OCI-LY7 (cell line): Measurements from ENCODE around the gene RAB31. TPM values are rescaled to one million over a fixed set of nuclear protein-coding genes. Genes with fewer than 3 reads are reported as not detected.

ENCODE experiments used
- BruUV-seq: library from RNA; stranded (reverse); fragments of 400-500 nt; replicated peaks from 2 replicates; lab custom pipeline; 2021; lab: Mats Ljungman, UMichigan
- CTCF ChIA-PET: fragments of 300-600 bp; sonication (Branson Sonifier 250); formaldehyde crosslinking; loops from one replicate; lab custom pipeline; 2022; ENCODE audit warnings: antibody characterized with exemption; ENCODE audit not compliant: unreplicated experiment; lab: Charles Lee
- POLR2A ChIA-PET: fragments of 300-600 bp; sonication (Branson Sonifier 250); formaldehyde crosslinking; loops from one replicate; lab custom pipeline; 2022; ENCODE audit warnings: antibody characterized with exemption; lab: Charles Lee
- DNase-seq: peaks from one replicate; pipeline ENCODE4 v3.0.0-alpha.2; 2015; ENCODE audit warnings: low spot score
- H2AFZ ChIP-seq: fragments of 200-600 bp; sonication (generic), shearing (Covaris generic); 2 replicates; pipeline ENCODE4 v1.6.1; 2014; ENCODE audit warnings: mild to moderate bottlenecking, antibody characterized with exemption, low read length, moderate library complexity
- H3K27ac ChIP-seq: fragments of 200-600 bp; sonication (generic); 2 replicates; pipeline ENCODE4 v1.5.1; 2014; ENCODE audit warnings: mixed run types, low read depth, mild to moderate bottlenecking, moderate library complexity, low read length, inconsistent platforms; ENCODE audit not compliant: poor library complexity, severe bottlenecking
- H3K36me3 ChIP-seq: fragments of 200-600 bp; sonication (generic); 2 replicates; pipeline ENCODE4 v1.6.1; 2014; ENCODE audit warnings: mild to moderate bottlenecking, antibody characterized with exemption, low read length, moderate library complexity, mixed read lengths; ENCODE audit not compliant: insufficient read depth
- H3K4me1 ChIP-seq: fragments of 200-600 bp; sonication (generic); 2 replicates; pipeline ENCODE4 v1.5.1; 2014; ENCODE audit warnings: mild to moderate bottlenecking, low read length; ENCODE audit not compliant: insufficient read depth, poor library complexity, severe bottlenecking
- H3K4me2 ChIP-seq: fragments of 200-600 bp; sonication (generic); 2 replicates; pipeline ENCODE4 v1.6.1; 2014; ENCODE audit warnings: mild to moderate bottlenecking, low read length
- H3K4me3 ChIP-seq: fragments of 200-600 bp; sonication (generic); 2 replicates; pipeline ENCODE4 v1.5.1; 2014; ENCODE audit warnings: mild to moderate bottlenecking, low read depth, low read length; ENCODE audit not compliant: poor library complexity, severe bottlenecking
- H3K79me2 ChIP-seq: fragments of 200-600 bp; sonication (generic); 2 replicates; pipeline ENCODE4 v1.6.1; 2016; ENCODE audit warnings: low read depth, mild to moderate bottlenecking, low read length, moderate library complexity, mixed read lengths; ENCODE audit not compliant: insufficient read depth
- H3K9me2 ChIP-seq: fragments of 200-600 bp; sonication (generic); 2 replicates; pipeline ENCODE4 v1.6.1; 2016; ENCODE audit warnings: mild to moderate bottlenecking, low read length, mixed read lengths; ENCODE audit not compliant: insufficient read depth
- H3K9me3 ChIP-seq: fragments of 200-600 bp; sonication (generic); 2 replicates; pipeline ENCODE4 v1.6.1; 2014; ENCODE audit warnings: mild to moderate bottlenecking, mixed run types, low read length, mixed read lengths
- H4K20me1 ChIP-seq: fragments of 200-600 bp; sonication (generic); 2 replicates; pipeline ENCODE4 v1.6.1; 2014; ENCODE audit warnings: mild to moderate bottlenecking, antibody characterized with exemption, low read length, moderate library complexity, mixed read lengths; ENCODE audit not compliant: insufficient read depth
- CTCF ChIP-seq: fragments of 200-600 bp; sonication (generic); conservative IDR thresholded peaks from 2 replicates; pipeline ENCODE4 v1.5.1; 2014; ENCODE audit warnings: mild to moderate bottlenecking, antibody characterized with exemption, low read length, moderate library complexity, mixed read lengths
- EZH2phosphoT487 ChIP-seq: fragments of 200-600 bp; sonication (generic); IDR thresholded peaks from 2 replicates; pipeline ENCODE4 v1.6.1; 2018; ENCODE audit warnings: low read depth, borderline replicate concordance, mild to moderate bottlenecking, mixed run types, antibody characterized with exemption, low read length, moderate library complexity, mixed read lengths
- intact Hi-C: fragments of 100-400 bp; cut with micrococcal nuclease; formaldehyde crosslinking; loops from one replicate; pipeline ENCODE4 v1.10.0; 2022; ENCODE audit not compliant: unreplicated experiment
- total RNA-seq, 2 experiments: library from RNA; depleted of rRNA in 1 of 2; stranded (reverse); fragments of >200 nt in 1 of 2; shearing (Covaris generic) in 1 of 2; gene quantifications; 2 replicates each; pipeline ENCODE4 v1.2.3, GENCODE V29; 2014 to 2022

The RAB31 gene
- total RNA-seq, 2 experiments from 2014 or later: not detected

- CTCF ChIA-PET: no interaction called here
Measured at GRCh38 chr18:9735238-9735637, 27.1 kb downstream of the RAB31 start.

GRCh38 chr18:9735879-9736278 lies 27.8 kb downstream of the RAB31 start:
- TF ChIP-seq CTCF (no peak), EZH2phosphoT487 (no peak)
- H3K4me1 ChIP-seq: no peaks in the 10 kb centered on the region
- H3K9me2 ChIP-seq: no peaks in the 10 kb centered on the region
- no peaks in the 10 kb centered on the region for H3K79me2 ChIP-seq
- H3K36me3 ChIP-seq: no peaks in the 10 kb centered on the region
- intact Hi-C loops: no loop called here
- no peaks in the 10 kb centered on the region for H4K20me1 ChIP-seq
- BruUV-seq: no TSS peak
- H3K4me2 ChIP-seq: no peak overlapping the region
- no peak for DNase-seq
- CTCF ChIA-PET: no interaction called here
- no peak overlapping the region for H3K27ac ChIP-seq
- no peak overlapping the region for H2AFZ ChIP-seq
- H3K4me3 ChIP-seq: no peak overlapping the region
- H3K9me3 ChIP-seq: no peaks in the 10 kb centered on the region
- POLR2A ChIA-PET: no interaction called here

More at GRCh38 chr18:9735238-9735637, 27.1 kb downstream of the RAB31 start:
- Histone ChIP-seq H3K9me3 (no peaks in the 10 kb centered on the region), H4K20me1 (no peaks in the 10 kb centered on the region), H2AFZ (no peak overlapping the region), H3K27ac (no peak overlapping the region), H3K9me2 (no peaks in the 10 kb centered on the region), H3K36me3 (no peaks in the 10 kb centered on the region), H3K4me3 (no peak overlapping the region), H3K79me2 (no peaks in the 10 kb centered on the region), H3K4me1 (no peaks in the 10 kb centered on the region), H3K4me2 (no peak overlapping the region)
- DNase-seq: no peak
- intact Hi-C loops: no loop called here
- no peak for TF ChIP-seq EZH2phosphoT487
- no peak for TF ChIP-seq CTCF
- POLR2A ChIA-PET: no interaction called here
- no TSS peak for BruUV-seq

- Histone ChIP-seq H3K4me2 (no peak overlapping the region), H3K4me1 (no peaks in the 10 kb centered on the region), H3K36me3 (no peaks in the 10 kb centered on the region), H3K79me2 (no peaks in the 10 kb centered on the region), H2AFZ (no peak overlapping the region), H3K9me2 (no peaks in the 10 kb centered on the region), H4K20me1 (no peaks in the 10 kb centered on the region), H3K9me3 (no peaks in the 10 kb centered on the region), H3K27ac (no peak overlapping the region), H3K4me3 (no peak overlapping the region)
- no peak for DNase-seq
- intact Hi-C loops: no loop called here
- TF ChIP-seq CTCF: no peak
- no peak for TF ChIP-seq EZH2phosphoT487
- BruUV-seq: no TSS peak
- ChIA-PET POLR2A (interaction anchor here (0.5 to 0.6 kb wide), 2 partner anchors 38 to 1412 kb away, joined by 3 read pairs; no protein-coding TSS in a partner anchor), CTCF (no interaction called here)
Measured at GRCh38 chr18:9736286-9736835, 28.3 kb downstream of the RAB31 start.
